ENCODE measurements around the gene CCDC30. TPM values are rescaled to one million over a fixed set of nuclear protein-coding genes. Genes with fewer than 3 reads are reported as not detected.
"Not testable (repeated sequence)": the region's sequence is repeated elsewhere in the genome, so short reads cannot be mapped to it uniquely, and the experiment has no call there.

The CCDC30 gene
- total and polyA plus RNA-seq, 10 donors = 0.65 to 11.6 (median 3.7) TPM

- H3K27ac ChIP-seq; DNase-seq; H3K27me3 ChIP-seq (replicated peaks in 1 of 7); H3K4me1 ChIP-seq; intact Hi-C loops (cut with DNase I; ENCODE audit: low total_unique reads); H3K4me3 ChIP-seq: not testable (repeated sequence)
- H3K9me3 ChIP-seq = peaks cover 8 to 99% (median 87%) of the 10 kb centered on the region in 8 donors
- peaks cover 0 to 64% (median 1%) of the 10 kb centered on the region in 6 donors for H3K36me3 ChIP-seq
- WGBS, 5 donors = 68 to 86% (median 77%) methylated on average over 6 of the region's 6 CpGs
- TF ChIP-seq, protein P1, sequence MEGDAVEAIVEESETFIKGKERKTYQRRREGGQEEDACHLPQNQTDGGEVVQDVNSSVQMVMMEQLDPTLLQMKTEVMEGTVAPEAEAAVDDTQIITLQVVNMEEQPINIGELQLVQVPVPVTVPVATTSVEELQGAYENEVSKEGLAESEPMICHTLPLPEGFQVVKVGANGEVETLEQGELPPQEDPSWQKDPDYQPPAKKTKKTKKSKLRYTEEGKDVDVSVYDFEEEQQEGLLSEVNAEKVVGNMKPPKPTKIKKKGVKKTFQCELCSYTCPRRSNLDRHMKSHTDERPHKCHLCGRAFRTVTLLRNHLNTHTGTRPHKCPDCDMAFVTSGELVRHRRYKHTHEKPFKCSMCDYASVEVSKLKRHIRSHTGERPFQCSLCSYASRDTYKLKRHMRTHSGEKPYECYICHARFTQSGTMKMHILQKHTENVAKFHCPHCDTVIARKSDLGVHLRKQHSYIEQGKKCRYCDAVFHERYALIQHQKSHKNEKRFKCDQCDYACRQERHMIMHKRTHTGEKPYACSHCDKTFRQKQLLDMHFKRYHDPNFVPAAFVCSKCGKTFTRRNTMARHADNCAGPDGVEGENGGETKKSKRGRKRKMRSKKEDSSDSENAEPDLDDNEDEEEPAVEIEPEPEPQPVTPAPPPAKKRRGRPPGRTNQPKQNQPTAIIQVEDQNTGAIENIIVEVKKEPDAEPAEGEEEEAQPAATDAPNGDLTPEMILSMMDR (IDR thresholded peaks at IDR 0.05 in 8 of 11, conservative IDR thresholded peaks at IDR 0.05 in 3 of 11) = peak in 5 of 11 experiments; percentile 26 to 50 (median 45)
These were observed 48.6 kb downstream of the CCDC30 start for GRCh38 chr1:42511581-42512155.

GRCh38 chr1:42518908-42519307, 55.8 kb downstream of the CCDC30 start:
- no peaks in the 10 kb centered on the region for H3K27me3 ChIP-seq (replicated peaks in 1 of 7)
- 14 to 89% (median 73%) methylated on average over 1 of the region's 1 CpG for WGBS, 5 donors
- H3K4me3 ChIP-seq = no peak overlapping the region
- H3K36me3 ChIP-seq = peaks cover 0 to 25% (median 0%) of the 10 kb centered on the region in 6 donors
- H3K4me1 ChIP-seq = no peaks in the 10 kb centered on the region
- no peak overlapping the region for H3K27ac ChIP-seq
- no peak for DNase-seq
- intact Hi-C loops (cut with DNase I; ENCODE audit: low total_unique reads) = no loop called here
- TF ChIP-seq POLR2AphosphoS5 (IDR thresholded peaks at IDR 0.05) = no peak
- TF ChIP-seq, protein P1 (IDR thresholded peaks at IDR 0.05 in 8 of 11, conservative IDR thresholded peaks at IDR 0.05 in 3 of 11) = no peak
- TF ChIP-seq POLR2A (IDR thresholded peaks at IDR 0.05) = no peak
- H3K9me3 ChIP-seq = peaks cover 18 to 95% (median 80%) of the 10 kb centered on the region in 8 donors

GRCh38 chr1:42523171-42523570, 60.1 kb downstream of the CCDC30 start:
- Histone ChIP-seq H3K9me3 (peaks cover 13 to 60% (median 50%) of the 10 kb centered on the region in 8 donors), H3K4me3 (no peak overlapping the region), H3K27me3 (replicated peaks in 1 of 7) (no peaks in the 10 kb centered on the region), H3K36me3 (peaks cover 0 to 6% (median 0%) of the 10 kb centered on the region in 6 donors), H3K27ac (no peak overlapping the region), H3K4me1 (no peaks in the 10 kb centered on the region)
- TF ChIP-seq POLR2A (IDR thresholded peaks at IDR 0.05) (no peak), POLR2AphosphoS5 (IDR thresholded peaks at IDR 0.05) (no peak)
- TF ChIP-seq, protein P1 (IDR thresholded peaks at IDR 0.05 in 8 of 11, conservative IDR thresholded peaks at IDR 0.05 in 3 of 11) = no peak
- intact Hi-C loops (cut with DNase I; ENCODE audit: low total_unique reads) = no loop called here
- DNase-seq = no peak
- 89 to 96% (median 94%) methylated on average over 3 of the region's 3 CpGs for WGBS, 5 donors

DNA sequence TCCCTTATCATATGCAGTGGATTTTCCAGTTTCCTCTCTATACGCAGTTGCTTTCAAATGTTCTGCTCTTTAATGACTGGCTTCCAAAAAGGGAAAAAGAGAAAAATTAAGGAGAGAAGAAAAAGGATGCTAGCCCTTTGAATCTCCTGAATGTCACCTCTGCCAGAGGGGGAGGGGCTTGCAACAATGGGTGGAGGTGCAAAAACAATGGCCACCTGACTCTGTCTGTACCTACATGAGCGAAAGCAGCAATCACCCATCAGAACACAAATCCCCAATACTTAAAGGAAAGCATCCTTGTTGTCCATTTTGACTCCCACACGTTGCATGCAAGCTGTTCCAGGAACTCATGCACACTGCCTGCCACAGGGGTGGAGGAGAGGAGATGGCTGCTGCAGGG, 61.2 kb downstream of the CCDC30 start:
- H3K4me3 ChIP-seq = no peak overlapping the region
- H3K36me3 ChIP-seq = peaks cover 0 to 6% (median 0%) of the 10 kb centered on the region in 6 donors
- DNase-seq = no peak
- peaks cover 0 to 6% (median 4%) of the 10 kb centered on the region in 6 donors for H3K4me1 ChIP-seq
- intact Hi-C loops (cut with DNase I; ENCODE audit: low total_unique reads) = no loop called here
- no peaks in the 10 kb centered on the region for H3K27me3 ChIP-seq (replicated peaks in 1 of 7)
- H3K9me3 ChIP-seq = peaks cover 5 to 49% (median 38%) of the 10 kb centered on the region in 8 donors
- H3K27ac ChIP-seq = no peak overlapping the region
- WGBS, 5 donors = 81 to 90% (median 84%) methylated on average over 3 of the region's 3 CpGs
- TF ChIP-seq POLR2A (IDR thresholded peaks at IDR 0.05) = no peak
- TF ChIP-seq, protein P1 (IDR thresholded peaks at IDR 0.05 in 8 of 11, conservative IDR thresholded peaks at IDR 0.05 in 3 of 11) = no peak
- TF ChIP-seq POLR2AphosphoS5 (IDR thresholded peaks at IDR 0.05) = no peak
